AML-193 (cell line): ENCODE data around the gene SRGAP3.

Source experiments
- DNase-seq, 2 experiments: peaks; one replicate each; lab custom pipeline; 2025; lab: John Stamatoyannopoulos, UW

The SRGAP3 gene

GRCh38 chr3:9047452-9048346 is 201.7 kb downstream of the SRGAP3 start:
- DNase-seq: no peak

- DNase-seq: no peak
Observed at GRCh38 chr3:9045371-9045770, 204.1 kb downstream of the SRGAP3 start.

GRCh38 chr3:9043063-9043462 is 206.4 kb downstream of the SRGAP3 start:
- no peak for DNase-seq

GRCh38 chr3:9041626-9042025 is 207.8 kb downstream of the SRGAP3 start:
- no peak for DNase-seq

- DNase-seq: no peak
Observed at GRCh38 chr3:9040996-9041395, 208.4 kb downstream of the SRGAP3 start.

GRCh38 chr3:9037144-9037711 is 212.2 kb downstream of the SRGAP3 start:
- no peak for DNase-seq

- no peak for DNase-seq
Observed at GRCh38 chr3:9036404-9037131, 212.9 kb downstream of the SRGAP3 start.

GRCh38 chr3:9035961-9036360 is 213.5 kb downstream of the SRGAP3 start:
- no peak for DNase-seq

GRCh38 chr3:9035473-9035872 is 214.0 kb downstream of the SRGAP3 start:
- DNase-seq: no peak

- no peak for DNase-seq
Observed at GRCh38 chr3:9033867-9034266, 215.6 kb downstream of the SRGAP3 start.

- no peak for DNase-seq
Observed at GRCh38 chr3:9032231-9032777, 217.1 kb downstream of the SRGAP3 start.

GRCh38 chr3:9030034-9030433 is 219.4 kb downstream of the SRGAP3 start:
- no peak for DNase-seq

- no peak for DNase-seq
Observed at GRCh38 chr3:9028134-9028533, 221.3 kb downstream of the SRGAP3 start.

GRCh38 chr3:9026320-9027045 is 223.0 kb downstream of the SRGAP3 start:
- DNase-seq: no peak

- DNase-seq: no peak
Observed at GRCh38 chr3:9024341-9024740, 225.1 kb downstream of the SRGAP3 start.

- DNase-seq: no peak
Observed at GRCh38 chr3:9023226-9023590, 226.2 kb downstream of the SRGAP3 start.

- DNase-seq: no peak
Observed at GRCh38 chr3:9022305-9023225, 226.9 kb downstream of the SRGAP3 start.

- no peak for DNase-seq
Observed at GRCh38 chr3:9021271-9022009, 228.0 kb downstream of the SRGAP3 start.

- DNase-seq: no peak
Observed at GRCh38 chr3:9020426-9020825, 229.0 kb downstream of the SRGAP3 start.
